ENCODE measurements around the gene SH3GLB2.

DNA sequence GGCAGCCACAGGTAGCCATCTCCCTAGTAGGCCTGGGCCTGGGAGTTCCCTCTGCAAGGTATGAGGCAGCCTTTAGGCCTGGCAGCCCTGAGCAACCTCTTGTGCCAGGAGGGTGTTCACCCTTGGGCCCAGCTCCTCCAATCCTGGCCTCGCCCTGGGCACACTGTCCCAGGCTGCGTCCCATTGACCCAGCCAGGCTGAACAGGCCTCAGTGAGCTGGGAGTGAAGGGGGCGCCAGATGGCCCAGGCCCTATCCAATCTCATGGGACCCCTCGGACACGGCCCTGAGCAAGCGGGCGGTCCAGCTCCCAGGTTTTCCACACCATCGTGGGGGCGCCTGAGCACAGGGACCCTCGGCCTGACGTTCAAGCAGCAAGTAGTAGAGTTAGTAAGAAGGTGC lies 14.5 kb downstream of the SH3GLB2 start:
- TF ChIP-seq CTCF (conservative IDR thresholded peaks at IDR 0.05; ENCODE audit: low read depth in 2 of 2) (0 out of 4 replicates have a peak, but pooled peaks of 1 of the 2 experiments have one; percentile 9), EZH2phosphoT487 (IDR thresholded peaks at IDR 0.05; ENCODE audit: unreplicated experiment) (no peak), POLR2AphosphoS5 (IDR thresholded peaks at IDR 0.05; ENCODE audit: low read depth) (no peak)
